ENCODE measurements around the gene KIAA0513. TPM values are rescaled to one million over a fixed set of nuclear protein-coding genes. Genes with fewer than 3 reads are reported as not detected.

The KIAA0513 gene
- total and polyA plus RNA-seq, 2 experiments from 2014 or later, result 5.3 to 5.4 TPM

GRCh38 chr16:85065099-85065498 is 37.5 kb downstream of the KIAA0513 start:
- H3K9ac ChIP-seq, result no peak overlapping the region
- no peaks in the 10 kb centered on the region for H3K36me3 ChIP-seq (ENCODE audit: low read depth)
- no peaks in the 10 kb centered on the region for H3K79me2 ChIP-seq (ENCODE audit: insufficient read depth)
- no peaks in the 10 kb centered on the region for H3K9me2 ChIP-seq (ENCODE audit: insufficient read depth)
- no peak for DNase-seq
- H3K4me1 ChIP-seq (ENCODE audit: insufficient read depth), result no peaks in the 10 kb centered on the region
- no peaks in the 10 kb centered on the region for H3F3A ChIP-seq (ENCODE audit: insufficient read depth)
- no peaks in the 10 kb centered on the region for H3K9me3 ChIP-seq (ENCODE audit: low read depth)
- H3K27me3 ChIP-seq (replicated peaks; ENCODE audit: insufficient read depth), result no peaks in the 10 kb centered on the region
- no peaks in the 10 kb centered on the region for H4K20me1 ChIP-seq (ENCODE audit: insufficient read depth)
- WGBS, 2 experiments (ENCODE audit: low coverage in 1 of 2, low lambda C conversion rate in 2 of 2, missing lambda C conversion rate in 2 of 2), result 88 to 90% methylated on average over 13 of the region's 13 CpGs
- H3K4me3 ChIP-seq, result no peak overlapping the region
- H3K27ac ChIP-seq, result no peak overlapping the region
- in situ Hi-C loops (cut with MboI), result no loop called here
- H2AFZ ChIP-seq, result no peak overlapping the region
- H3K4me2 ChIP-seq (ENCODE audit: unreplicated experiment), result no peak overlapping the region
- TF ChIP-seq EZH2 (IDR thresholded peaks at IDR 0.05; ENCODE audit: insufficient read depth, poor library complexity, severe bottlenecking) (no peak), EZH2phosphoT487 (IDR thresholded peaks at IDR 0.05; ENCODE audit: insufficient read depth, low read depth) (no peak)

- H2AFZ ChIP-seq, result no peak overlapping the region
- no peaks in the 10 kb centered on the region for H3K36me3 ChIP-seq (ENCODE audit: low read depth)
- H3K9me3 ChIP-seq (ENCODE audit: low read depth), result no peaks in the 10 kb centered on the region
- no peak overlapping the region for H3K4me2 ChIP-seq (ENCODE audit: unreplicated experiment)
- no peak overlapping the region for H3K9ac ChIP-seq
- no peak for DNase-seq
- no peaks in the 10 kb centered on the region for H4K20me1 ChIP-seq (ENCODE audit: insufficient read depth)
- no peaks in the 10 kb centered on the region for H3F3A ChIP-seq (ENCODE audit: insufficient read depth)
- in situ Hi-C loops (cut with MboI), result no loop called here
- WGBS, 2 experiments (ENCODE audit: low coverage in 1 of 2, low lambda C conversion rate in 2 of 2, missing lambda C conversion rate in 2 of 2), result 93 to 95% methylated on average over 12 of the region's 12 CpGs
- H3K79me2 ChIP-seq (ENCODE audit: insufficient read depth), result no peaks in the 10 kb centered on the region
- TF ChIP-seq EZH2phosphoT487 (IDR thresholded peaks at IDR 0.05; ENCODE audit: insufficient read depth, low read depth) (no peak), EZH2 (IDR thresholded peaks at IDR 0.05; ENCODE audit: insufficient read depth, poor library complexity, severe bottlenecking) (no peak)
- no peaks in the 10 kb centered on the region for H3K4me1 ChIP-seq (ENCODE audit: insufficient read depth)
- H3K4me3 ChIP-seq, result no peak overlapping the region
- H3K9me2 ChIP-seq (ENCODE audit: insufficient read depth), result no peaks in the 10 kb centered on the region
- no peaks in the 10 kb centered on the region for H3K27me3 ChIP-seq (replicated peaks; ENCODE audit: insufficient read depth)
- H3K27ac ChIP-seq, result no peak overlapping the region
Measured at GRCh38 chr16:85066346-85066885, 38.8 kb downstream of the KIAA0513 start.

GRCh38 chr16:85067024-85067423 is 39.4 kb downstream of the KIAA0513 start:
- Histone ChIP-seq H3K27ac (no peak overlapping the region), H3K4me1 (ENCODE audit: insufficient read depth) (no peaks in the 10 kb centered on the region), H3K4me3 (no peak overlapping the region), H2AFZ (no peak overlapping the region), H3K4me2 (ENCODE audit: unreplicated experiment) (no peak overlapping the region), H3K79me2 (ENCODE audit: insufficient read depth) (no peaks in the 10 kb centered on the region), H3K9me3 (ENCODE audit: low read depth) (no peaks in the 10 kb centered on the region), H4K20me1 (ENCODE audit: insufficient read depth) (no peaks in the 10 kb centered on the region), H3K9me2 (ENCODE audit: insufficient read depth) (no peaks in the 10 kb centered on the region), H3K36me3 (ENCODE audit: low read depth) (no peaks in the 10 kb centered on the region), H3F3A (ENCODE audit: insufficient read depth) (no peaks in the 10 kb centered on the region; the same call in none of the 2 replicates), H3K27me3 (replicated peaks; ENCODE audit: insufficient read depth) (no peaks in the 10 kb centered on the region), H3K9ac (no peak overlapping the region)
- in situ Hi-C loops (cut with MboI), result no loop called here
- 96 to 98% methylated on average over 18 of the region's 18 CpGs for WGBS, 2 experiments (ENCODE audit: low coverage in 1 of 2, low lambda C conversion rate in 2 of 2, missing lambda C conversion rate in 2 of 2)
- TF ChIP-seq EZH2phosphoT487 (IDR thresholded peaks at IDR 0.05; ENCODE audit: insufficient read depth, low read depth) (no peak), EZH2 (IDR thresholded peaks at IDR 0.05; ENCODE audit: insufficient read depth, poor library complexity, severe bottlenecking) (no peak)
- no peak for DNase-seq

- Histone ChIP-seq H3F3A (ENCODE audit: insufficient read depth) (no peaks in the 10 kb centered on the region; the same call in none of the 2 replicates), H3K4me1 (ENCODE audit: insufficient read depth) (peaks cover 1% of the 10 kb centered on the region; the same call in 1 of the 2 replicates), H3K79me2 (ENCODE audit: insufficient read depth) (no peaks in the 10 kb centered on the region), H3K9me3 (ENCODE audit: low read depth) (no peaks in the 10 kb centered on the region), H3K9me2 (ENCODE audit: insufficient read depth) (no peaks in the 10 kb centered on the region), H3K27ac (no peak overlapping the region), H3K36me3 (ENCODE audit: low read depth) (no peaks in the 10 kb centered on the region), H2AFZ (no peak overlapping the region), H3K9ac (no peak overlapping the region), H3K4me3 (no peak overlapping the region), H3K27me3 (replicated peaks; ENCODE audit: insufficient read depth) (no peaks in the 10 kb centered on the region), H3K4me2 (ENCODE audit: unreplicated experiment) (no peak overlapping the region), H4K20me1 (ENCODE audit: insufficient read depth) (no peaks in the 10 kb centered on the region)
- in situ Hi-C loops (cut with MboI), result no loop called here
- 95 to 99% methylated on average over 8 of the region's 8 CpGs for WGBS, 2 experiments (ENCODE audit: low coverage in 1 of 2, low lambda C conversion rate in 2 of 2, missing lambda C conversion rate in 2 of 2)
- TF ChIP-seq EZH2phosphoT487 (IDR thresholded peaks at IDR 0.05; ENCODE audit: insufficient read depth, low read depth) (no peak), EZH2 (IDR thresholded peaks at IDR 0.05; ENCODE audit: insufficient read depth, poor library complexity, severe bottlenecking) (no peak)
- DNase-seq, result no peak
Measured at GRCh38 chr16:85067426-85067825, 39.8 kb downstream of the KIAA0513 start.

Data from GM23248 (cell line).